AG10803 (cell line): Measurements from ENCODE around the gene RPL13.

Experiments used
- DNase-seq: peaks from one replicate; pipeline ENCODE4 v3.0.0; 2010; ENCODE audit warnings: low read depth
- H3K4me3 ChIP-seq: 2 replicates; pipeline ENCODE4 v1.5.1; 2011; ENCODE audit warnings: mild to moderate bottlenecking, low read length, control low read depth
- CTCF ChIP-seq: conservative IDR thresholded peaks from 2 replicates; pipeline ENCODE4 v1.5.1; 2011; ENCODE audit warnings: mild to moderate bottlenecking, low read length, control low read depth, inconsistent platforms

RPL13 gene

GRCh38 chr16:89602952-89603590 is 42.6 kb downstream of the RPL13 start:
- no peak for TF ChIP-seq CTCF
- H3K4me3 ChIP-seq, result no peak overlapping the region
- no peak for DNase-seq

DNA sequence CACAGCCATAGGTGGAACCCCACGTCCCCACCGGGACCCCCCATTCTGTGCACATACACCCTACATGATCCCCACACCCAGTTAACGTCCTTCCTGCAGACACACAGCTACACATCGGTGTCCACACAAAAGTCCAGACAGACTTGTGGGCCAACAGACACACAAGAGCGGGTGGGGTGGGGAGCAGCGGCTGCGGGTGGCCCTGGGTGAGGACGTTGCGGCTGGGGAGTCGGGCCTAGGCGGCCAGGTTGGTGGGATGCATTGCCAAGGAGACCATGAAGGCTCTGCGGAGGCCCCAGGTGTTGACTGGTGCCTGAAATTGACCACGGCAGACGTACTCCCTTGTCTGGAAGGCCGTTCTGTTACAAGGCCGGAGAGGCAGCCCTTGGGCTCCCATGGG is 44.3 kb downstream of the RPL13 start:
- no peak for DNase-seq
- TF ChIP-seq CTCF, result no peak

DNA sequence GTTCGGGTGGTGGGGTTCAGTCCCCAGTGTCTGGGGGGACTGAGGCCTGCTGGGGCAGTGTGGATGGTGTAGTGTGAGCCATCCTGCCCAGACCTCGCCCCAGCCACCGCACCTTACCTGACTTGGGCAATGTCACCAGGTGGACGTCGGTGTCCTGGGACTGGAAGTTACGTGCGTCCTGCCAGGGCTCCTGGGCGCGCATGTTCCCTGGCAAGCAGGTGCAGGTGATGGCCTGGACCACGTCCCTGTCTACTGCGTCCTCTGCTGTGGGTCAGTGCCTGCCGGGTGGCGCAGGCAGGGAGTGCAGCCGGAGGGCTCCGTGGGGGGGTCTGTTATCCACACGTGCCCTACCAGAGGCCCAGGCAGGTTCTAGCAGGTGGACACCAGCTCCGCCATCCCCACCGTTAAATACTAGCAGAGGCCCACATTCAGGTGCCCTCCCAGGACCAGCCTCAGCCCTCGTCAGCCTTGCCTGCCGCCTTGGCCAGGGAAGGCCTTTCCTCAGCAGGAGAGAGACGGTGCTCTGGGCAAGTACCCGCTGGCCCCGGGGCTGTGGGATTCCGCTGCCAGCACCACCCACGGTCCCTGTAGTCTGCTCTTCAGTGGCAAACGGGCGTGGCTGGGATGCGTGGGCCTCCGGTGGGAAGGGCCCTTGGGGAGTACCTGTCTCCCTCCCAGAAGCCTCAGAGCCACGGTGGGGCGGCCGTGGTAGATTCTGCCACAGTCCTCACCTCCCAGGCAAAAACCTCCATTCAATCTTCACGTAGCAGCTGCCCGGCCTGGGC is 44.9 kb downstream of the RPL13 start:
- no peak for DNase-seq
- H3K4me3 ChIP-seq, result no peak overlapping the region
- TF ChIP-seq CTCF, result no peak

More for the DNA sequence above, 44.3 kb downstream of the RPL13 start:
- H3K4me3 ChIP-seq, result no peak overlapping the region

- no peak for DNase-seq
- no peak for TF ChIP-seq CTCF
- H3K4me3 ChIP-seq, result no peak overlapping the region
These were observed 45.5 kb downstream of the RPL13 start for GRCh38 chr16:89606006-89606405.

- H3K4me3 ChIP-seq, result no peak overlapping the region
- TF ChIP-seq CTCF, result no peak
- no peak for DNase-seq
These were observed 47.0 kb downstream of the RPL13 start for GRCh38 chr16:89607453-89607852.

DNA sequence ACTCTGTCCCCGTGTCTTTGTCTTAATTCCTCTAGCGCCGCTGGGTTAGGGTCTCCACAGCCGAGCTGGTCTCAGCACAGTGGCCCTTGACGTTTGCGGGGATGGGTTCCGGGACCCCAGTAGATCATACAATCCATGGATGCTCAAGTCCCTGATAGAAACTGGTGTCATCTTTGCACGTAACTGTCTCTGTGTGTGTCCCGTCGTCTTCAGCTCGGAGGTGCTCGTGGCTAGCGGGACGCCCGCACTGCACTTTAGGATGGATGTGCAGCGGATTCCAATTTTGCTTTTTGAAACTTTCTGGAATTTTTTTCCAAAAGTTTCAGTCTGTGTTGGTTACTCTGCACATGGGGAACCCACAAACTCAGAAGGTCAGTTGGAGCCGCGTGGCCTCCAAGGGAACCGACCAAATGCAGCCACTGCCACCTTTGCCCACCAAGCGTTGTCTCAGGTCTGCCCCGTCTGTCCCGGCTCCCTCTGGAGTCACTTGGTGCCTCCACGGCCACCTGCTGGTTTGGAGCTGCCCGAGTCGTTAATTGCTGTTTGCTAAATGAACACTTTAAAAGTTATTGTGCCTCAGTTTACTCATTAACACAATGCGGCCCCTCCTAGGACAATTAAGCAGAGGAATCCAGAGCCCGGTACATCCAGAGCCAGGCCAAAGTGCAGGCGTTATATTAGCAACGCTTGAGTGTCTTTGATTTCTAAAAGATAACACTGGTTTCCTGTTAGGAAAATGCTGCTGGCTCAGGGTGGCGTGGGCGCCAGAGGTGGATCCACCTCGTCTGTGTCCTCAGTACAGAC is 47.7 kb downstream of the RPL13 start:
- DNase-seq, result no peak
- no peak overlapping the region for H3K4me3 ChIP-seq
- no peak for TF ChIP-seq CTCF
